H1 (cell line): ENCODE results near the gene NUB1. TPM values are rescaled to one million over a fixed set of nuclear protein-coding genes. Genes with fewer than 3 reads are reported as not detected.
A peak's percentile ranks its signal among the peaks of the same experiment; 100 is the strongest.

Source experiments
- CTCF ChIA-PET: fragments of 300-600 bp; sonication (Branson Sonifier 250); formaldehyde crosslinking; loops from one replicate; lab custom pipeline; 2021; ENCODE audit not compliant: partially characterized antibody; lab: Charles Lee
- POLR2A ChIA-PET: fragments of 300-600 bp; sonication (Branson Sonifier 250); formaldehyde crosslinking; loops from one replicate; lab custom pipeline; 2021; ENCODE audit warnings: inconsistent platforms; ENCODE audit not compliant: partially characterized antibody; lab: Charles Lee
- DNase-seq, 2 experiments: peaks; one replicate each; pipeline versions ENCODE4 v3.0.0 to v3.0.0-alpha.2; 2010 to 2022; ENCODE audit warnings: low spot score in 2 of 2, low read depth in 1 of 2, mixed read lengths in 1 of 2
- FAIRE-seq: peaks from 2 replicates; lab custom pipeline; 2011; peaks lifted over from hg19 to GRCh38; lab: Jason Lieb, UNC
- H2AFZ ChIP-seq: 2 replicates; pipeline ENCODE4 v1.8.1; 2012; ENCODE audit warnings: low read length, inconsistent platforms
- H2AK5ac ChIP-seq: 2 replicates; pipeline ENCODE4 v1.6.1; 2013; ENCODE audit warnings: low read depth, low read length
- H2BK120ac ChIP-seq: replicated peaks from 2 replicates; pipeline ENCODE3; 2013; ENCODE audit warnings: low read depth, low read length, inconsistent platforms
- H2BK12ac ChIP-seq: 2 replicates; pipeline ENCODE4 v1.6.1; 2013; ENCODE audit warnings: low read depth, low read length
- H2BK15ac ChIP-seq: 2 replicates; pipeline ENCODE4 v1.6.1; 2013; ENCODE audit warnings: low read length
- H2BK20ac ChIP-seq: 2 replicates; pipeline ENCODE4 v1.6.1; 2013; ENCODE audit warnings: low read length
- H2BK5ac ChIP-seq: 2 replicates; pipeline ENCODE4 v1.6.1; 2013; ENCODE audit warnings: low read depth, low read length
- H3K14ac ChIP-seq: 2 replicates; pipeline ENCODE4 v1.6.1; 2013; ENCODE audit warnings: inconsistent platforms; ENCODE audit not compliant: insufficient read length
- H3K18ac ChIP-seq: 2 replicates; pipeline ENCODE4 v1.6.1; 2013; ENCODE audit warnings: low read length; ENCODE audit errors: extremely low read depth
- H3K23ac ChIP-seq: 2 replicates; pipeline ENCODE4 v1.6.1; 2013; ENCODE audit warnings: inconsistent platforms; ENCODE audit not compliant: insufficient read length
- H3K23me2 ChIP-seq: 2 replicates; pipeline ENCODE4 v1.6.1; 2013; ENCODE audit warnings: low read depth, low read length
- H3K27ac ChIP-seq: 2 replicates; pipeline ENCODE4 v1.6.1; 2011; ENCODE audit warnings: low read depth, low read length, inconsistent platforms
- H3K27me3 ChIP-seq, 4 experiments: replicated peaks in 1 of 4; 1 replicate in 1 of 4; 2 replicates in 3 of 4; pipeline versions ENCODE4 v1.6.1 to v1.8.1; 2011 to 2013; ENCODE audit warnings: low read length in 3 of 4, mild to moderate bottlenecking in 3 of 4, inconsistent platforms in 2 of 4, mixed read lengths in 2 of 4, moderate library complexity in 1 of 4; ENCODE audit not compliant: control insufficient read depth in 3 of 4, insufficient read depth in 3 of 4; ENCODE audit errors: extremely low read depth in 1 of 4
- H3K36me3 ChIP-seq, 4 experiments: 2 replicates each; pipeline versions ENCODE4 v1.6.1 to v1.8.1; 2011 to 2013; ENCODE audit warnings: mild to moderate bottlenecking in 4 of 4, low read length in 3 of 4, moderate library complexity in 2 of 4, control low read depth in 1 of 4, inconsistent platforms in 1 of 4; ENCODE audit not compliant: insufficient read depth in 4 of 4, control insufficient read depth in 2 of 4
- H3K4ac ChIP-seq: replicated peaks from 2 replicates; pipeline ENCODE3; 2013; ENCODE audit warnings: low read length, low read depth, mixed read lengths, inconsistent platforms; ENCODE audit not compliant: insufficient read length
- H3K4me1 ChIP-seq, 4 experiments: replicated peaks in 1 of 4; 1 replicate in 1 of 4; 2 replicates in 3 of 4; pipeline versions ENCODE4 v1.6.1 to v1.8.1; 2011 to 2013; ENCODE audit warnings: low read length in 3 of 4, inconsistent platforms in 2 of 4, mixed read lengths in 1 of 4; ENCODE audit not compliant: insufficient read depth in 4 of 4, control insufficient read depth in 3 of 4
- H3K4me2 ChIP-seq, 2 experiments: 2 replicates each; pipeline versions ENCODE4 v1.6.1 to v1.8.1; 2011 to 2013; ENCODE audit warnings: low read depth in 2 of 2, low read length in 2 of 2, control low read depth in 1 of 2, inconsistent platforms in 1 of 2, mild to moderate bottlenecking in 1 of 2; ENCODE audit not compliant: insufficient read depth in 1 of 2
- H3K4me3 ChIP-seq, 4 experiments: fragments of 200-600, 300-600 bp in 1 of 4; sonication (generic), shearing (Covaris generic), sonication (Bioruptor Twin) in 1 of 4; 2 replicates each; pipeline versions ENCODE4 v1.5.1 to v1.8.1; 2011 to 2016; ENCODE audit warnings: low read length in 4 of 4, low read depth in 3 of 4, control low read depth in 2 of 4, inconsistent platforms in 2 of 4, mild to moderate bottlenecking in 2 of 4, mixed read lengths in 1 of 4, moderate library complexity in 1 of 4; ENCODE audit not compliant: insufficient read depth in 2 of 4; ENCODE audit errors: extremely low read depth in 1 of 4
- H3K56ac ChIP-seq: replicated peaks from 2 replicates; pipeline ENCODE3; 2013; ENCODE audit warnings: low read depth, mild to moderate bottlenecking, mixed read lengths, low read length, inconsistent platforms; ENCODE audit not compliant: insufficient read length
- H3K79me1 ChIP-seq: 2 replicates; pipeline ENCODE4 v1.6.1; 2013; ENCODE audit warnings: low read depth, low read length, control low read depth
- H3K79me2 ChIP-seq, 2 experiments: 2 replicates each; pipeline versions ENCODE4 v1.6.1 to v1.8.1; 2012 to 2013; ENCODE audit warnings: low read length in 2 of 2, mild to moderate bottlenecking in 2 of 2, inconsistent platforms in 1 of 2; ENCODE audit not compliant: insufficient read depth in 2 of 2, control insufficient read depth in 1 of 2
- H3K9ac ChIP-seq, 4 experiments: replicated peaks in 1 of 4; 1 replicate in 1 of 4; 2 replicates in 3 of 4; pipeline versions ENCODE4 v1.6.1 to v1.8.1; 2011 to 2013; ENCODE audit warnings: low read depth in 3 of 4, low read length in 3 of 4, control low read depth in 2 of 4, mild to moderate bottlenecking in 2 of 4, moderate library complexity in 2 of 4, inconsistent platforms in 1 of 4; ENCODE audit errors: extremely low read depth in 1 of 4
- H3K9me3 ChIP-seq, 2 experiments: 2 replicates each; pipeline versions ENCODE4 v1.6.1 to v1.8.1; 2012 to 2013; ENCODE audit warnings: mild to moderate bottlenecking in 2 of 2, moderate library complexity in 2 of 2, control low read depth in 1 of 2, inconsistent platforms in 1 of 2, low read depth in 1 of 2, low read length in 1 of 2, mixed read lengths in 1 of 2; ENCODE audit not compliant: insufficient read depth in 2 of 2
- H4K20me1 ChIP-seq, 2 experiments: replicated peaks in 1 of 2; 2 replicates each; pipeline versions ENCODE3 to v1.8.1; 2011 to 2013; ENCODE audit warnings: inconsistent platforms in 2 of 2, low read length in 2 of 2, mild to moderate bottlenecking in 1 of 2; ENCODE audit not compliant: insufficient read depth in 2 of 2, control insufficient read depth in 1 of 2
- H4K5ac ChIP-seq: 2 replicates; pipeline ENCODE4 v1.6.1; 2013; ENCODE audit warnings: low read length, low read depth, mixed read lengths, inconsistent platforms; ENCODE audit not compliant: insufficient read length
- H4K8ac ChIP-seq: 2 replicates; pipeline ENCODE4 v1.8.0; 2013; ENCODE audit warnings: mild to moderate bottlenecking, moderate library complexity, low read length, inconsistent platforms; ENCODE audit not compliant: insufficient read depth; ENCODE audit errors: extremely low read depth
- H4K91ac ChIP-seq: replicated peaks from 2 replicates; pipeline ENCODE3; 2013; ENCODE audit warnings: low read length, mixed read lengths, inconsistent platforms; ENCODE audit not compliant: insufficient read length
- ASH2L ChIP-seq: fragments of 200-600, 300-600 bp; sonication (generic); IDR thresholded peaks from one replicate; pipeline ENCODE4 v1.7.1; 2017; ENCODE audit warnings: low read length
- CHD1 ChIP-seq: IDR thresholded peaks from 2 replicates; pipeline ENCODE4 v1.6.1; 2012; ENCODE audit warnings: low read depth, low read length, improper control_type of control experiment
- CREB1 ChIP-seq: IDR thresholded peaks from 2 replicates; pipeline ENCODE4 v1.6.1; 2012; ENCODE audit warnings: inconsistent platforms
- EP300 ChIP-seq, 2 experiments: IDR thresholded peaks; 1 replicate in 1 of 2; 2 replicates in 1 of 2; pipeline ENCODE4 v1.6.1; 2011 to 2012; ENCODE audit warnings: low read depth in 2 of 2, low read length in 2 of 2, mild to moderate bottlenecking in 2 of 2, borderline replicate concordance in 1 of 2, inconsistent platforms in 1 of 2, moderate library complexity in 1 of 2
- KDM5A ChIP-seq: fragments of 200-600 bp; IDR thresholded peaks from 2 replicates; pipeline ENCODE4 v1.7.1; 2012; ENCODE audit warnings: mild to moderate bottlenecking, low read length, inconsistent platforms, mixed read lengths
- MAFK ChIP-seq: IDR thresholded peaks from 2 replicates; pipeline ENCODE4 v1.6.1; 2012; ENCODE audit warnings: low read depth, mild to moderate bottlenecking, improper control_type of control experiment, low read length
- RBBP5 ChIP-seq: IDR thresholded peaks from 2 replicates; pipeline ENCODE4 v1.7.1; 2012; ENCODE audit warnings: low read depth, mild to moderate bottlenecking, inconsistent platforms, low read length, moderate library complexity, borderline replicate concordance
- RFX5 ChIP-seq: IDR thresholded peaks from 2 replicates; pipeline ENCODE4 v1.6.1; 2011; ENCODE audit warnings: low read depth, low read length, improper control_type of control experiment, borderline replicate concordance
- SIRT6 ChIP-seq: IDR thresholded peaks from one replicate; pipeline ENCODE4 v1.7.1; 2012; ENCODE audit warnings: low read length, inconsistent platforms
- SIX5 ChIP-seq: IDR thresholded peaks from 2 replicates; pipeline ENCODE4 v1.6.1; 2011; ENCODE audit warnings: mild to moderate bottlenecking, low read depth, low read length
- SP1 ChIP-seq: IDR thresholded peaks from 2 replicates; pipeline ENCODE4 v1.6.1; 2011; ENCODE audit warnings: low read depth, low read length
- TAF1 ChIP-seq: IDR thresholded peaks from 2 replicates; pipeline ENCODE4 v1.6.1; 2011; ENCODE audit warnings: mild to moderate bottlenecking, low read depth, low read length
- TEAD4 ChIP-seq: IDR thresholded peaks from 2 replicates; pipeline ENCODE4 v1.6.1; 2012; ENCODE audit warnings: low read depth, low read length, inconsistent platforms, mixed read lengths
- WGBS, 2 experiments: shearing (Covaris generic) in 1 of 2; methylation state at CpG; one replicate each; pipeline versions ENCODE4 v1.1.6 to v1.1.7; 2013 to 2015; ENCODE audit warnings: low lambda C conversion rate in 2 of 2, mixed read lengths in 2 of 2, inconsistent platforms in 1 of 2, low coverage in 1 of 2, missing lambda C conversion rate in 1 of 2; ENCODE audit not compliant: insufficient replicate concordance in 2 of 2, insufficient coverage in 1 of 2, insufficient read length in 1 of 2; ENCODE audit errors: extremely low coverage in 1 of 2, missing lambda C conversion rate in 1 of 2; 5-methylcytosine and 5-hydroxymethylcytosine counted together
- polyA plus RNA-seq, 7 experiments: library from polyadenylated mRNA; depleted of rRNA in 3 of 7; stranded (reverse) in 5 of 7; unstranded in 2 of 7; fragments of >200 nt in 5 of 7; fragments of 200-250 nt in 2 of 7; gene quantifications; 1 replicate in 5 of 7; 2 replicates in 1 of 7; 4 replicates in 1 of 7; pipeline versions ENCODE4 v1.2.1 to v1.2.3, GENCODE V29; 2011 to 2013; ENCODE audit warnings: missing spikeins in 2 of 7, mixed read lengths in 2 of 7
- total RNA-seq: library from RNA; stranded (reverse); fragmentation: NEBNext Ultra II Directional; extraction: Animal tissue kit (Norgen Biotek cat#: 25700); gene quantifications from 2 replicates; pipeline ENCODE4 v1.2.1, GENCODE V29; 2021
- TF ChIP-seq, protein P1 (sequence below): IDR thresholded peaks from 2 replicates; pipeline ENCODE4 v1.6.1; 2011; ENCODE audit warnings: low read length, improper control_type of control experiment

The NUB1 gene
- total and polyA plus RNA-seq, 2 of the 8 experiments (the other 6 are each of a cell fraction or from before 2014, with no cell fraction given): 22.1 to 43.5 TPM

- Histone ChIP-seq H2BK12ac (no peak overlapping the region), H3K4me1 (peaks cover 3 to 17% (median 10%) of the 10 kb centered on the region in 4 experiments), H3K23me2 (peaks cover 19% of the 10 kb centered on the region), H4K8ac (no peak overlapping the region), H3K9me3 (no peaks in the 10 kb centered on the region), H3K36me3 (no peaks in the 10 kb centered on the region; a peak in 1 of 8 replicates), H3K18ac (peak overlapping the region; percentile 60), H2BK120ac (no peak overlapping the region), H3K79me1 (no peaks in the 10 kb centered on the region; the same call in 1 of the 2 replicates), H2AK5ac (no peak overlapping the region), H3K27me3 (peaks cover 0 to 12% (median 7%) of the 10 kb centered on the region in 4 experiments; a peak in 4 of 7 replicates), H3K9ac (no peak overlapping the region), H3K23ac (no peak overlapping the region), H2BK5ac (no peak overlapping the region), H3K4ac (no peak overlapping the region), H3K27ac (no peak overlapping the region), H3K4me2 (no peak overlapping the region), H2AFZ (no peak overlapping the region), H4K91ac (no peak overlapping the region), H3K14ac (no peak overlapping the region), H3K4me3 (no peak overlapping the region), H3K79me2 (no peaks in the 10 kb centered on the region), H2BK20ac (no peak overlapping the region), H2BK15ac (no peak overlapping the region), H4K20me1 (peaks cover 0 to 2% of the 10 kb centered on the region in 2 experiments), H3K56ac (no peak overlapping the region), H4K5ac (no peak overlapping the region)
- no peak for DNase-seq
- CTCF ChIA-PET: interaction anchor here (0.7 to 2.7 kb wide), 3 partner anchors 9 to 43 kb away, joined by 3 to 15 read pairs (median 5); no protein-coding TSS in a partner anchor
- 88% methylated on average over 10 of the region's 10 CpGs; no CpG with 5 or more reads in 1 of the 2 experiments for WGBS, 2 experiments
- no peak for FAIRE-seq
- POLR2A ChIA-PET: interaction anchor here (0.6 to 2.3 kb wide), 4 partner anchors 11 to 112 kb away, joined by 3 to 5 read pairs (median 3); no protein-coding TSS in a partner anchor
- TF ChIP-seq EP300 (IDR thresholded peaks at IDR 0.05; ENCODE audit: borderline replicate concordance in 1 of 2, low read depth in 2 of 2, low read length in 2 of 2) (no peak), RFX5 (no peak), ASH2L (no peak), RBBP5 (no peak), SIRT6 (no peak), TEAD4 (no peak), CREB1 (no peak), MAFK (no peak), KDM5A (no peak), SP1 (no peak), TAF1 (no peak), SIX5 (no peak), CHD1 (no peak)
- TF ChIP-seq, protein P1, sequence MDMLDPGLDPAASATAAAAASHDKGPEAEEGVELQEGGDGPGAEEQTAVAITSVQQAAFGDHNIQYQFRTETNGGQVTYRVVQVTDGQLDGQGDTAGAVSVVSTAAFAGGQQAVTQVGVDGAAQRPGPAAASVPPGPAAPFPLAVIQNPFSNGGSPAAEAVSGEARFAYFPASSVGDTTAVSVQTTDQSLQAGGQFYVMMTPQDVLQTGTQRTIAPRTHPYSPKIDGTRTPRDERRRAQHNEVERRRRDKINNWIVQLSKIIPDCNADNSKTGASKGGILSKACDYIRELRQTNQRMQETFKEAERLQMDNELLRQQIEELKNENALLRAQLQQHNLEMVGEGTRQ: no peak
These were observed 64.0 kb downstream of the NUB1 start for GRCh38 chr7:151405588-151405987.
